Gastroesophageal sphincter (tissue), 3 donors: Measurements from ENCODE around the gene SRP14.

Experiments
- CTCF ChIP-seq, 4 experiments: fragments of 200-600 bp in 2 of 4; fragments of 450-650 bp in 2 of 4; sonication (generic) in 1 of 4; IDR thresholded peaks; one replicate each; pipeline ENCODE4 v1.5.1; 2017 to 2019; ENCODE audit warnings: antibody characterized with exemption in 4 of 4, mild to moderate bottlenecking in 2 of 4, moderate library complexity in 2 of 4
- POLR2A ChIP-seq, 2 donors: fragments of 450-650 bp; IDR thresholded peaks; one replicate each; pipeline ENCODE4 v1.6.1; 2017; ENCODE audit warnings: antibody characterized with exemption in 2 of 2, mild to moderate bottlenecking in 2 of 2, moderate library complexity in 1 of 2
- POLR2AphosphoS5 ChIP-seq: sonication (generic); formaldehyde crosslinking; IDR thresholded peaks from one replicate; pipeline ENCODE4 v1.6.1; 2017; ENCODE audit warnings: antibody characterized with exemption

- TF ChIP-seq CTCF (IDR thresholded peaks at IDR 0.05) (no peak), POLR2A (IDR thresholded peaks at IDR 0.05) (no peak), POLR2AphosphoS5 (no peak)
Observed at GRCh38 chr15:40070608-40071218, 31.7 kb upstream of the SRP14 start.
